Measurements from ENCODE around the gene ALCAM.

GRCh38 chr3:105324951-105325350 is 41.8 kb upstream of the ALCAM start:
- TF ChIP-seq ZNF280C (tag by site-specific recombination; IDR thresholded peaks at IDR 0.05), result no peak
- no peak for TF ChIP-seq ZNF121 (tag by site-specific recombination; IDR thresholded peaks at IDR 0.05)
- TF ChIP-seq, protein P1, sequence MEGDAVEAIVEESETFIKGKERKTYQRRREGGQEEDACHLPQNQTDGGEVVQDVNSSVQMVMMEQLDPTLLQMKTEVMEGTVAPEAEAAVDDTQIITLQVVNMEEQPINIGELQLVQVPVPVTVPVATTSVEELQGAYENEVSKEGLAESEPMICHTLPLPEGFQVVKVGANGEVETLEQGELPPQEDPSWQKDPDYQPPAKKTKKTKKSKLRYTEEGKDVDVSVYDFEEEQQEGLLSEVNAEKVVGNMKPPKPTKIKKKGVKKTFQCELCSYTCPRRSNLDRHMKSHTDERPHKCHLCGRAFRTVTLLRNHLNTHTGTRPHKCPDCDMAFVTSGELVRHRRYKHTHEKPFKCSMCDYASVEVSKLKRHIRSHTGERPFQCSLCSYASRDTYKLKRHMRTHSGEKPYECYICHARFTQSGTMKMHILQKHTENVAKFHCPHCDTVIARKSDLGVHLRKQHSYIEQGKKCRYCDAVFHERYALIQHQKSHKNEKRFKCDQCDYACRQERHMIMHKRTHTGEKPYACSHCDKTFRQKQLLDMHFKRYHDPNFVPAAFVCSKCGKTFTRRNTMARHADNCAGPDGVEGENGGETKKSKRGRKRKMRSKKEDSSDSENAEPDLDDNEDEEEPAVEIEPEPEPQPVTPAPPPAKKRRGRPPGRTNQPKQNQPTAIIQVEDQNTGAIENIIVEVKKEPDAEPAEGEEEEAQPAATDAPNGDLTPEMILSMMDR (tag by site-specific recombination; IDR thresholded peaks at IDR 0.05), result no peak
- TF ChIP-seq ZBTB1 (tag by site-specific recombination; IDR thresholded peaks at IDR 0.05), result no peak
- TF ChIP-seq ZNF747 (tag by site-specific recombination; IDR thresholded peaks at IDR 0.05), result no peak

Measured in HEK293 (cell line).